Esophagus squamous epithelium (tissue), 4 donors: ENCODE measurements around the gene CHKB.

ENCODE experiments used
- POLR2A ChIP-seq, 4 donors: fragments of 450-650 bp; IDR thresholded peaks; one replicate each; pipeline ENCODE4 v1.6.1; 2017; ENCODE audit warnings: antibody characterized with exemption in 4 of 4, mild to moderate bottlenecking in 4 of 4, moderate library complexity in 3 of 4
- TF ChIP-seq, protein P1 (sequence below), 6 experiments: fragments of 450-650 bp in 4 of 6; fragments of 200-600 bp in 2 of 6; sonication (generic) in 2 of 6; IDR thresholded peaks; one replicate each; pipeline ENCODE4 v1.5.1; 2016 to 2019; ENCODE audit warnings: antibody characterized with exemption in 6 of 6, mild to moderate bottlenecking in 4 of 6, moderate library complexity in 4 of 6

DNA sequence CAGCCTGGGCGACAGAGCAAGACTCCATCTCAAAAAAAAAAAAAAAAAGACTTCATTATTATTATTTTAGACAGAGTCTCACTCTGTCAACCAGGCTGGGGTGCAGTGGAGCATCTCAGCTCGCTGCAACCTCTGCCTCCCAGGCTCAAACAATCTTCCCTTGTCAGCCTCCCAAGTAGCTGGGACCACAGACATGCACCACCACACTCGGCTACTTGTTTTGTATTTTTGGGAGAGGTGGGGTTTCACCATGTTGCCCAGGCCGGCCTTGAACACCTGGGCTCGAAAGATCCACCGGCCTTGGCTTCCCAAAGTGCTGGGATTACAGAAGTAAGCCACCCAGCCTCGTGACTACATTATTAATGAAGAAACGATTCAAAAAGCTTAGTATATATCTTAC, 47.5 kb downstream of the CHKB start:
- TF ChIP-seq, protein P1, sequence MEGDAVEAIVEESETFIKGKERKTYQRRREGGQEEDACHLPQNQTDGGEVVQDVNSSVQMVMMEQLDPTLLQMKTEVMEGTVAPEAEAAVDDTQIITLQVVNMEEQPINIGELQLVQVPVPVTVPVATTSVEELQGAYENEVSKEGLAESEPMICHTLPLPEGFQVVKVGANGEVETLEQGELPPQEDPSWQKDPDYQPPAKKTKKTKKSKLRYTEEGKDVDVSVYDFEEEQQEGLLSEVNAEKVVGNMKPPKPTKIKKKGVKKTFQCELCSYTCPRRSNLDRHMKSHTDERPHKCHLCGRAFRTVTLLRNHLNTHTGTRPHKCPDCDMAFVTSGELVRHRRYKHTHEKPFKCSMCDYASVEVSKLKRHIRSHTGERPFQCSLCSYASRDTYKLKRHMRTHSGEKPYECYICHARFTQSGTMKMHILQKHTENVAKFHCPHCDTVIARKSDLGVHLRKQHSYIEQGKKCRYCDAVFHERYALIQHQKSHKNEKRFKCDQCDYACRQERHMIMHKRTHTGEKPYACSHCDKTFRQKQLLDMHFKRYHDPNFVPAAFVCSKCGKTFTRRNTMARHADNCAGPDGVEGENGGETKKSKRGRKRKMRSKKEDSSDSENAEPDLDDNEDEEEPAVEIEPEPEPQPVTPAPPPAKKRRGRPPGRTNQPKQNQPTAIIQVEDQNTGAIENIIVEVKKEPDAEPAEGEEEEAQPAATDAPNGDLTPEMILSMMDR (IDR thresholded peaks at IDR 0.05), result no peak
- TF ChIP-seq POLR2A (IDR thresholded peaks at IDR 0.05), result no peak
